ENCODE data around the gene FKBP5. TPM values are rescaled to one million over a fixed set of nuclear protein-coding genes. Genes with fewer than 3 reads are reported as not detected.

Gene FKBP5
- total RNA-seq, 2 experiments from 2014 or later: 202 to 208 TPM

DNA sequence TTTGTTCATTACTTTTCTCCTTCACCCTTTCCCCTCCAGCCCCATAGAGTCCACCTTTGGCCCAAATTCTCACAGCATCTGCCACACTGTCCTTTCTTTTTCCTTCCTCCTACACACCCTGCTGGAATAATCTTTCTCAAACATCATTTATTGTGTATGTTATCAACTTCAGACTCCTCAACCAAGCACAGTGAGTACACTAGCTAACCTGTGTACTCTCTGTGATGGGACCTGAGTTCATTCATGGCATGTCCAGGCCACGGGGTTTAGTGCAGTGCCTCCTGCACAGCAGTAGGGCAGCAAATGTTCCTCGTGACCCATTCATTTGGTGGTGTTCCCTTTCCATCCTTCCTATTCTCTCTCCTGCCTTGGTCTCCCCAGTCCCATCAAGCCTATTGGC lies 41.0 kb upstream of the FKBP5 start:
- H3K4me1 Mint-ChIP-seq (ENCODE audit: low read depth): peaks cover 83% of the 10 kb centered on the region
- H3K9me3 Mint-ChIP-seq: no peaks in the 10 kb centered on the region
- no peak for DNase-seq
- CTCF ChIA-PET: interaction anchor here (0.6 to 1.2 kb wide), 3 partner anchors 39 to 61 kb away, joined by 3 read pairs; no protein-coding TSS in a partner anchor
- no peaks in the 10 kb centered on the region for H3K36me3 Mint-ChIP-seq (ENCODE audit: low read depth)
- intact Hi-C loops (cut with micrococcal nuclease): loop anchor here (2.0 kb wide), 1 partner anchor 129 kb away; no protein-coding TSS in a partner anchor
- peak overlapping the region; percentile 22 for H3K27ac Mint-ChIP-seq
- H3K27me3 Mint-ChIP-seq (ENCODE audit: low read depth): no peaks in the 10 kb centered on the region
- H3K4me3 Mint-ChIP-seq: no peak overlapping the region

DNA sequence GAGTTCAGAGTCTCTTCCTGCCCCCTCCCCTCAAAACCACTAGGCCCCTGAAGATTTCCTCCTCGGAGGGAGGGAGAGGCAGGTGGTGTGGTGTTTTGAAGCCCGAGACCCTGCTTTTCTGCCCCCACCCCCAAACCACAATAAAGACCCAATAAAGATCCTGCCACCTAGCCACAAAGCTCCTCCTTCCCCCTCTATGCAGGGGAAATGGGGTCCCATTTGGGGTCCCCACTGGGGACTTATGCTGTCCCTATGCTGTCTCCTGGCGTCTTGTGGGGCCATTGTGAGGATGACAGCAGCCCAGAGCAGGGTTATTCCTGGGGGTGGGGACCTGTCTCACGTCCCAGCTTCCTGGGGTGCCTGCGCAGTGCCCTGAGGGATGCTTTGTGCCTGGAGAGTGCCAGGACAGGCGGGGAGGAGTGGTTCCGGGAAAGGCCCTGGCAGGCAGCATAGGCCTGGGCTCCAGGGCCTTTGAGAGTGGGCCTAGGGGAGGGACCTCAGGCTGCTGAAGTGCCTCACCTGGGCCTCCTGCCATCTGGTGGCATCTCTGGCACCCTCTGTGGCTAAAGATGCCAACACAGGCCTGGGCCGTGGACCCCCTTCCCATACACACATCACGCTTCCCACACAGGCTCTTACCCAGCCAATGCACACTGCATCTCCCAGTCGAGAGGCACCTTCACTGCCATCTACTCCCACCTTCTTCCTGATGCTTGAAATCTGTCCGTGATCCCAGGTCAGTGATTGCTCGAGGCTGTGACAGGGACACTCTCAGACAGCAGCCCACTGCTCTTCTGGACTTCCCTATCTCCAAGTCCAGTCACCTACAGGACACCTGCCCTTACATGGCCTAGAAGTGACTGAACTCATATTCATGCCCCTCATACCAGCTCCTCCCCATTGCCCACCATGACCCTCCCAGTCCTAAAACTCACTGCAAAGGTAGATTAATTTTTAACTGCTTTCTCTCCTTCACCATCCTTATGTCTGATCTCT lies 40.3 kb upstream of the FKBP5 start:
- intact Hi-C loops (cut with micrococcal nuclease): loop anchor here (1.0 to 2.0 kb wide), 3 partner anchors 10 to 128 kb away; no protein-coding TSS in a partner anchor
- peak; percentile 71 for DNase-seq
- peak overlapping the region; percentile 61 for H3K4me3 Mint-ChIP-seq
- CTCF ChIA-PET: interaction anchor here (0.6 to 1.7 kb wide), 9 partner anchors 8 to 161 kb away, joined by 3 to 5 read pairs (median 3); partner anchors contain the start of gene ARMC12
- H3K9me3 Mint-ChIP-seq: no peaks in the 10 kb centered on the region
- peak overlapping the region; percentile 91 for H3K27ac Mint-ChIP-seq
- no peaks in the 10 kb centered on the region for H3K36me3 Mint-ChIP-seq (ENCODE audit: low read depth)
- H3K27me3 Mint-ChIP-seq (ENCODE audit: low read depth): no peaks in the 10 kb centered on the region
- peaks cover 83% of the 10 kb centered on the region for H3K4me1 Mint-ChIP-seq (ENCODE audit: low read depth)

DNA sequence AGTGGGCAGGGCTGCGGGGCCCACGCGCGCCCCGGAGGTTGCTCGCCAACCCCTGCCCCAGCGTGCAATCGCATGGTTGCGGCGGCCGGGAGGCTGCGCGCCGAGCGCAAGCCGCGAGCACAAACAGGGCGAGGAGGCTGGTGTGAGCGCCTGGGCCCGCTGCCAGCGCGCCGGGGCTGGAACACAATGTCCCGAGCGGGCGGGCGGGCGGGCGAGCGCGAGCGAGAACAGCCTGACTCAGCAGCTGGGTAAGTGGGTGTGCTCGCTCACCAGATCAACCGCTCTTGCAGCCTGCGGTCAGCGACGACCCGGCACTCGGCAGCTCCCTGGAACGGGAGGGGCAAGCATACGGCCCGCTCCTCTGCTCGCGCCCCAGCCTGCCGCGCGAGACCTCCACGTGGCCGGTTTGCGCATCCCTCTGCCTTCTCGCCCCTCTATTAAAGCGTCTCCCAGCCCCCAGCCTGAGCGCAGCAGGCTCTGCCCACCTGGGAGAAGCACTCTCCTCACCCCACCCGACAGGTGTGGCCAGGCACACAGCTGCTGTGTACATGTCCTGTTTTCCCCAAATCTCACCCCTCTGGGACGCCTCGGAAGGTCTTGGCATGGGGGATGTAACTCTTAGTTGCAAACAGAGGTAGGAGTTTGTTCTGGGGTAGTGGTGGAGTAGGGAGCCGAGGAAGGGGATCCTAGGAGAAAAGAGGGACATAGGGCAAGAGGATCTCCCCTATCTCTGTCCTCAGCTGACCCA lies 39.4 kb upstream of the FKBP5 start:
- H3K4me3 Mint-ChIP-seq: peak overlapping the region; percentile 61
- CTCF ChIA-PET: interaction anchor here (0.7 to 1.7 kb wide), 12 partner anchors 9 to 161 kb away, joined by 3 to 6 read pairs (median 3); partner anchors contain the start of gene ARMC12
- H3K36me3 Mint-ChIP-seq (ENCODE audit: low read depth): no peaks in the 10 kb centered on the region
- H3K4me1 Mint-ChIP-seq (ENCODE audit: low read depth): peaks cover 81% of the 10 kb centered on the region
- peak; percentile 89 for DNase-seq
- intact Hi-C loops (cut with micrococcal nuclease): loop anchor here (1.0 to 2.0 kb wide), 3 partner anchors 9 to 127 kb away; no protein-coding TSS in a partner anchor
- no peaks in the 10 kb centered on the region for H3K27me3 Mint-ChIP-seq (ENCODE audit: low read depth)
- H3K9me3 Mint-ChIP-seq: no peaks in the 10 kb centered on the region
- H3K27ac Mint-ChIP-seq: peak overlapping the region; percentile 91

DNA sequence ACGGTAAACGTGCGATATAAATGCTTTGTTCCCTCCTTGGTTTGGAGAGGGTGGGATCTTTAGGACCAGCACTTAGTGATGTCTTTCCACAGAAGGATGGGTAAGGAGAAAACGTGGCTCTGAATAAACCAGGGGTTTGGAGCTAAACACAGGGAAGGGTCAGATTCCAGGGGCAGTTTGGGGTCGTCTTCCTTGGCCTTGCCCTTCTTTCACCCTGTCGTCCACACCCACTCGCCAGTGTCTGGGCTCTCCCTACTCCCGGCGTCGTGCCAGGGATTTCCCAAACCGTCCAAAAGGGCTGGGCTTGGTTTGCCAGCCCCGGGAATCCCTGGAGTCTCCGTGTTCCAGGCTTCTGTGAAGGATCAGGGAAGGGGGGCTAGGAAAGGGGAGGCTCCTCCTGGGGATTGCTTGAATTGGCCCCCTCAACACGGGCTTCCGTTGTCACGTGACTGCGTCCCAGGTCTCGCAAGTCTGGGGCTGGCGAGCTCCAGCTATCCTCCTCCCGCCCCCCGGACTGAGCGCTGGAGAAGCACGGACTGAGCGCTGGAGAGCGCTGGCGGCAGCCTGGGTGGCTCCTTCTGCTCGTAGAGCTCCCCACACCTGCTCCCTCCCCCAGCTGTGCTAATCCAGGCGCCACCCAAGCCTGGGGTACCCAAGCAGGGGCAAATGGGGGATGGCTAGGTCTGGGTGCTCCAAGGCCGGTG lies 38.7 kb upstream of the FKBP5 start:
- H3K27me3 Mint-ChIP-seq (ENCODE audit: low read depth): no peaks in the 10 kb centered on the region
- intact Hi-C loops (cut with micrococcal nuclease): no loop called here
- CTCF ChIA-PET: interaction anchor here (0.8 to 1.9 kb wide), 8 partner anchors 38 to 144 kb away, joined by 3 to 7 read pairs (median 4); partner anchors contain the start of gene FKBP5

DNA sequence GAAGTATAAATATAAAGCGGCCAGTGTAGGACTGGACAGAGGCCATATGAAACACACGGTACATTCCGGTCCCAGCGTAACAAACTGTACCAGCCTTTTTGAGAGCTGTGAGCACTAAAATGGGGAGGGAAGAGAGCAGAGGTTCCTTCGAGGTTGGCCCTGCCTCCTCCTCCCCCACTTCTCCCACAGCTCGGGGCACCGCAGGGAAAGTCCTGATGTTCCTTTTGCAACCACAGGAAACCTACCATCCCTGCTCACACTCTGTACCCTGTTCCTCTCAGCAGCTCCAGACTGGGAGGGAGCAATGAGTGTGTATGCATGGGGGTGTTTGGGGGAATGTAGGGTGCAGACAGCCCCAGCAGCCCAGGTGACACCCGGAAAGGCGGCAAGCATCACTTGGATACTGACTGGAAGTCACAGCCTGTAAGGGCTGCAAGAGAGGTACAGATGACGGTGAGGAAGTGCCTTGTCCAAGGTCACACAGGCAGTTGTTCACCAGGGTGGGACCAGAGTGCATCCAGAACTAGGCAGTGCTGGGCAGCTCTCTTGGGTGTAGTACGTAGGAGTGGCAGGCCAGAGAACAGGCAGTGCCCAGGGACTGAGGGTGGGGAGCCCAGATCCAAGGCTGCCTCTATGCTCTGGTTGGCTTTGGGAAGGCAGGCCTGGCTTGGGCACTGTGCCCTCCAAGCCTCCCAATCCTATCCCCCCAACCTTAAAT lies 37.2 kb upstream of the FKBP5 start:
- Mint-ChIP-seq H3K27ac (peak overlapping the region; percentile 82), H3K27me3 (ENCODE audit: low read depth) (no peaks in the 10 kb centered on the region), H3K4me3 (peak overlapping the region; percentile 61), H3K4me1 (ENCODE audit: low read depth) (peaks cover 80% of the 10 kb centered on the region), H3K9me3 (no peaks in the 10 kb centered on the region), H3K36me3 (ENCODE audit: low read depth) (no peaks in the 10 kb centered on the region)
- peak; percentile 52 for DNase-seq
- intact Hi-C loops (cut with micrococcal nuclease): loop anchor here (1.0 kb wide), 2 partner anchors 37 to 61 kb away; no protein-coding TSS in a partner anchor
- CTCF ChIA-PET: interaction anchor here (0.5 to 1.9 kb wide), 4 partner anchors 10 to 139 kb away, joined by 3 to 7 read pairs (median 3); partner anchors contain the start of gene FKBP5

More for the DNA sequence above, 38.7 kb upstream of the FKBP5 start:
- Mint-ChIP-seq H3K27ac (peak overlapping the region; percentile 82), H3K36me3 (ENCODE audit: low read depth) (no peaks in the 10 kb centered on the region), H3K4me3 (peak overlapping the region; percentile 61), H3K4me1 (ENCODE audit: low read depth) (peaks cover 76% of the 10 kb centered on the region), H3K9me3 (no peaks in the 10 kb centered on the region)
- peak; percentile 59 for DNase-seq

DNA sequence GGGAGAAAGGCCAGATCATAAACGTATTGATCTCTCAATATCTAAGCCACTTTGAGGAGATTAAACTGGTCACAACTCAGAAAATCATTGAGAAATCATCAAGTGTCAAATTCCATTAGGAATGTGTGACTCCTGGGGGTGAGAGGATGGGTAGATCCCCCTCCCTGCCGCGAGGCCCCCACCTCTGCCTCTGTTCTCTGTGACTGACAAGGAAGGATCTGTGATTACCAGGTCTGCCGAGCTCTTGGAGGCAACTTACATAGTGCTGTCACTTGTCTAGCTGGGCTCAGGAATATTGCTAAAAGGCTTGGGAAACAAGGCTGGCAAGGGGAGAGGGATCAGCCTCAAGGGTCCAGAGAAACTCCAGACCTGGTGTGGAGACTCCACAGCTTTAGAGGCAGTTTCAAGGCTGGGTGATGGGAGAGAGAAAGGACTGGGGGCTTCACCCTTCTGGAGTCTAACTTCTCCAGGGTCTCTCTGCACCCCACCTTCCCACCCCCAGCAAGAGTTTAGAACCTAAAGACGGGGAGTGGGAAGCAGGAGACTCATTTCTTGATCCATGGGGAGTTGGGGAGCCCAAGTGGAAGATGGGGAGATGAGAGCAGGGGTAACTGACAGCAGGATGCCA lies 36.5 kb upstream of the FKBP5 start:
- peaks cover 81% of the 10 kb centered on the region for H3K4me1 Mint-ChIP-seq (ENCODE audit: low read depth)
- H3K27ac Mint-ChIP-seq: peak overlapping the region; percentile 62
- intact Hi-C loops (cut with micrococcal nuclease): no loop called here
- no peaks in the 10 kb centered on the region for H3K27me3 Mint-ChIP-seq (ENCODE audit: low read depth)
- no peak overlapping the region for H3K4me3 Mint-ChIP-seq
- no peaks in the 10 kb centered on the region for H3K36me3 Mint-ChIP-seq (ENCODE audit: low read depth)
- CTCF ChIA-PET: interaction anchor here (0.8 to 2.2 kb wide), 2 partner anchors 12 to 15 kb away, joined by 3 to 8 read pairs; partner anchors contain the start of gene ARMC12
- H3K9me3 Mint-ChIP-seq: no peaks in the 10 kb centered on the region
- DNase-seq: no peak

DNA sequence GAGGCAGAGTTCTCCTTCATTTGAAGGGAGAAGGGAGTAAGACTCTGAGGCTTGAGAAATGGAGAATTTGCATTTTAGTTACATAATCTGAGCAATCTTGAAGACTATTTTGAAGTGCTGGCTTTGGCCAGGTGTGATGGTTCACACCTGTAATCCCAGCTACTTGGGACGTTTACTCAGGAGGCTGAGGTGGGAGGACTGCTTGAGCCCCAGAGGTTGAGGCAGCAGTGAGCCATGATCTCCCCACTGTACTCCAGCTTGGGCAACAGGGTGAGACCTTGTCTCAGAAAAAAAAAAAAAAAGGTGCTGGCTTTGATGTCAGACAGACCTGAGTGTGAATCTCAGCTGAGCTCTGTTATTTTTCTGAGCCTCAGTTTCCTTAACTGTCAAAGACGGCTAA lies 35.8 kb upstream of the FKBP5 start:
- peaks cover 81% of the 10 kb centered on the region for H3K4me1 Mint-ChIP-seq (ENCODE audit: low read depth)
- H3K27me3 Mint-ChIP-seq (ENCODE audit: low read depth): no peaks in the 10 kb centered on the region
- no peaks in the 10 kb centered on the region for H3K36me3 Mint-ChIP-seq (ENCODE audit: low read depth)
- CTCF ChIA-PET: interaction anchor here (2.2 kb wide), 1 partner anchor 12 kb away, joined by 8 read pairs; the partner anchor contains the start of gene ARMC12
- no peak for DNase-seq
- H3K27ac Mint-ChIP-seq: no peak overlapping the region
- intact Hi-C loops (cut with micrococcal nuclease): no loop called here
- no peaks in the 10 kb centered on the region for H3K9me3 Mint-ChIP-seq
- no peak overlapping the region for H3K4me3 Mint-ChIP-seq

DNA sequence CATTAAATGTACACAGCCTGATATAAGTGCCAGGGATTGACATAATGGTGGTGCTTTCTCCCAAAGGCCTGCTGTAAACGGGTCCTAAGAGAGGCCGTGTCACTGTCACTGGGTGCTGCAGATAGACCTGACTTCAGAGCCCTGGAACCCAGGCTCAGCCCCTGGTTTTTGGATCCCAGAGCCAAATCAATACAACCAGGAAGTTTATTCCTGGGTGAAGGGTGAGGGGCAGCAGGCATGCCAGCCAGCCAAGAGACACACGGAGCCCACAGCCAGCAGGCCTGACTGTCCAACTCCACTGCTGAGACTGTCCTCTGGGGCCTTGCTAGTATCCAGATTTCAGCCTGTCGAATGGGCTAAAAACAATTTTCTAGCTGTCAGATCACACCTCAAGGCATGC lies 35.3 kb upstream of the FKBP5 start:
- no peaks in the 10 kb centered on the region for H3K36me3 Mint-ChIP-seq (ENCODE audit: low read depth)
- peaks cover 80% of the 10 kb centered on the region for H3K4me1 Mint-ChIP-seq (ENCODE audit: low read depth)
- intact Hi-C loops (cut with micrococcal nuclease): no loop called here
- DNase-seq: no peak
- H3K9me3 Mint-ChIP-seq: no peaks in the 10 kb centered on the region
- H3K4me3 Mint-ChIP-seq: no peak overlapping the region
- H3K27me3 Mint-ChIP-seq (ENCODE audit: low read depth): no peaks in the 10 kb centered on the region
- H3K27ac Mint-ChIP-seq: no peak overlapping the region
- CTCF ChIA-PET: interaction anchor here (2.2 kb wide), 1 partner anchor 13 kb away, joined by 8 read pairs; the partner anchor contains the start of gene ARMC12

DNA sequence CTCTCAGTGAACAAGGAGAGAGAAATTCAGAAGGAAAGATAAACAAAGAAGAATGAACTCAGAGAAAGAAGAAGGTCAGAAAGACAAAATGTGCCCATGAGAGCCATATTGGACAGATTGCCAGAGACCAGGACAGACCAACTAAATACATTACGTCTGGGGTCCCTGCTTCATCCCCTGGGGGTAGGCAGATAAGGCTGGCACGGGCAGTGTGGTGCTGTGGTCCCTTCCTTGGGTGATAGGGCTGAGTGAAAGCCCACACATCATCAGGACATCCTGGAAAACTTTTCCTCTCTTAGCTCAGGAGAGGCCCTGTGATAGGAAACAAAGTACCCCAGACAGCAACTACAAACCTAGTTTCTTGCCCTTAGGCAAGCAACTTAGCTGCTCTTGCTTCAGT lies 34.9 kb upstream of the FKBP5 start:
- Mint-ChIP-seq H3K4me1 (ENCODE audit: low read depth) (peaks cover 81% of the 10 kb centered on the region), H3K36me3 (ENCODE audit: low read depth) (no peaks in the 10 kb centered on the region), H3K4me3 (no peak overlapping the region), H3K9me3 (no peaks in the 10 kb centered on the region), H3K27me3 (ENCODE audit: low read depth) (no peaks in the 10 kb centered on the region), H3K27ac (no peak overlapping the region)
- intact Hi-C loops (cut with micrococcal nuclease): no loop called here
- no peak for DNase-seq
- CTCF ChIA-PET: interaction anchor here (0.6 to 2.2 kb wide), 2 partner anchors 13 to 202 kb away, joined by 3 to 8 read pairs; partner anchors contain the start of gene ARMC12

DNA sequence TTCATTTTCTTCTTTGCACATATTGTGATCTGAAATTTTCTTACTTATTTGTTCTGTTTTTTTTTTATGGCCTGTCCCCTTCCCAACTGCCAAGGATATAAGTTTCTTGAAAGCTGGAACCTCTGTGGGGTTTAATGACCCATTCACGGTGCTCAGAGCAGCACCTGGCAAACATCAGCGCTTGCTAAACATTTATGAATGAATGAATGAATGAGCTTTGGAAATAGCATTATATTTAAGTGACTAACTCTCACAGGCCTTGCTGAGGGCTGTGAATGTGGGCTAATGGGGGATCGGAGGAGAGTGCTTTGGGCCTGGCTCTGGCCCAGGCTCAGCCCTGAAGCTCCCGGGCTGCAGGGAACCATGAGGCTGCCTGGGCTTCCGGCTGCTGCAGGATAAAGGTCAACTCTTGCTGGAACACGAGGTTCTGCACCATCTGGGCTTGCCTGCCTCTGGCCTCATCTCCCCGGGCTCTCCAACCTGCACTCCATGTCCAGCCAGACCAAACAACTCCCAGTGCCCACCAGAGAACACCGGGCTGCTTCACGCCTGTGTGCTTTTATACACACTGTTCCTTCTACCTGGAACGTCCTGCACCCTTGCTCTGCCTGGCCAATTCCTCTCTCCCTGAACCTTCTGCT lies 33.5 kb upstream of the FKBP5 start:
- DNase-seq: no peak
- CTCF ChIA-PET: interaction anchor here (0.5 to 0.7 kb wide), 3 partner anchors 14 to 619 kb away, joined by 3 to 4 read pairs (median 4); partner anchors contain the start of gene ARMC12
- H3K4me1 Mint-ChIP-seq (ENCODE audit: low read depth): peaks cover 86% of the 10 kb centered on the region
- intact Hi-C loops (cut with micrococcal nuclease): no loop called here
- no peaks in the 10 kb centered on the region for H3K27me3 Mint-ChIP-seq (ENCODE audit: low read depth)
- peaks cover 2% of the 10 kb centered on the region for H3K36me3 Mint-ChIP-seq (ENCODE audit: low read depth)
- H3K4me3 Mint-ChIP-seq: peak overlapping the region; percentile 7
- H3K27ac Mint-ChIP-seq: peak overlapping the region; percentile 48
- peaks cover 2% of the 10 kb centered on the region for H3K9me3 Mint-ChIP-seq

Measured in activated naive CD4-positive, alpha-beta T cell treated with anti-CD3 and anti-CD28 coated beads for 36 hours (primary cell).